Stimulated activated CD4-positive, alpha-beta T cell treated with anti-CD3 and anti-CD28 coated beads, Interleukin-2, amount 100 ng/mL, for 24 hours (primary cell): ENCODE data around the gene PRR11.
"Not testable (repeated sequence)": the region's sequence is repeated elsewhere in the genome, so short reads cannot be mapped to it uniquely, and the experiment has no call there.

Source experiments
- DNase-seq, 2 donors: peaks; one replicate each; pipeline ENCODE4 v3.0.0-alpha.2; 2020

The PRR11 gene

GRCh38 chr17:59155439-59156177 lies at the start of gene PRR11:
Gene PRR11, plus strand, starts transcription at chr17:59155746. Its CDS starts 14,007 bp downstream, at chr17:59169753.
- peak; percentile 85 to 90 for DNase-seq

- DNase-seq: peak; percentile 72 to 75
Observed at GRCh38 chr17:59105852-59106462, 49.6 kb upstream of the PRR11 start.

- peak; percentile 98 for DNase-seq
Observed at GRCh38 chr17:59106463-59107305, 48.9 kb upstream of the PRR11 start, which contains the start of gene TRIM37. Gene TRIM37, minus strand, starts transcription at chr17:59106880. Its CDS starts 419 bp downstream, at chr17:59106461.

GRCh38 chr17:59107306-59107670 lies 48.3 kb upstream of the PRR11 start:
- no peak for DNase-seq

GRCh38 chr17:59108400-59109102 lies 47.0 kb upstream of the PRR11 start:
- no peak for DNase-seq

- DNase-seq: no peak
Observed at GRCh38 chr17:59110973-59111372, 44.6 kb upstream of the PRR11 start.

- DNase-seq: no peak
Observed at GRCh38 chr17:59111539-59111938, 44.0 kb upstream of the PRR11 start.

GRCh38 chr17:59115474-59115873 lies 40.1 kb upstream of the PRR11 start:
- no peak for DNase-seq

GRCh38 chr17:59121901-59122480 lies 33.6 kb upstream of the PRR11 start:
- DNase-seq: no peak

- no peak for DNase-seq
Observed at GRCh38 chr17:59124665-59125064, 30.9 kb upstream of the PRR11 start.

- DNase-seq: no peak
Observed at GRCh38 chr17:59126809-59127417, 28.6 kb upstream of the PRR11 start.

GRCh38 chr17:59129814-59130213 lies 25.7 kb upstream of the PRR11 start:
- no peak for DNase-seq

- no peak for DNase-seq
Observed at GRCh38 chr17:59131131-59131530, 24.4 kb upstream of the PRR11 start.

GRCh38 chr17:59138339-59138738 lies 17.2 kb upstream of the PRR11 start:
- DNase-seq: not testable (repeated sequence)

- no peak for DNase-seq
Observed at GRCh38 chr17:59139939-59140338, 15.6 kb upstream of the PRR11 start.

- no peak for DNase-seq
Observed at GRCh38 chr17:59141860-59142259, 13.7 kb upstream of the PRR11 start.

GRCh38 chr17:59145571-59146096 lies 9.9 kb upstream of the PRR11 start:
- DNase-seq: no peak

- no peak for DNase-seq
Observed at GRCh38 chr17:59149051-59149450, 6.5 kb upstream of the PRR11 start.

- no peak for DNase-seq
Observed at GRCh38 chr17:59149841-59150511, 5.6 kb upstream of the PRR11 start.

GRCh38 chr17:59151006-59151405 lies 4.5 kb upstream of the PRR11 start:
- no peak for DNase-seq

- no peak for DNase-seq
Observed at GRCh38 chr17:59151591-59151990, 4.0 kb upstream of the PRR11 start.
